Measurements from ENCODE around the gene GAB4.
"Not testable (repeated sequence)": the region's sequence is repeated elsewhere in the genome, so short reads cannot be mapped to it uniquely, and the experiment has no call there.

Gene GAB4

DNA sequence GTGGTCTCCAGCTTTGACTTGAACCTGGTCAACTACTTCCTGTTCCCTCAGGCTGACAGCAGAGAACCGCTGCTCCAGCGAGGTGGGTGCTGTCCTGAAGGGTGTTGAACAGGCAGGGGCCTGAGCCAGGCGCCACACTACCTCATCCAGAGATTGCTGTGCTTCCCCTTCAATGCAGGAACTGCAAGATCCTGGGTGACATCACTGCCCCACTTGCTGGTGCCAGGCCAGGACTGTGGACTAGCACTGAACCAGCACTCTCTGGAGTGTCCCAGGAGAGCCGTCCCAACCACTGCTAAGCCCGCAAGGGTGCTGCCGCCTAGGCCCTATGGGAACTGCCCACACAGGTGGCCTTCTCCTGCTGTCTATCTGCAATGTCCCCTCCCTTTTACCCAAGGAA is 51.7 kb downstream of the GAB4 start:
- DNase-seq: no peak

DNA sequence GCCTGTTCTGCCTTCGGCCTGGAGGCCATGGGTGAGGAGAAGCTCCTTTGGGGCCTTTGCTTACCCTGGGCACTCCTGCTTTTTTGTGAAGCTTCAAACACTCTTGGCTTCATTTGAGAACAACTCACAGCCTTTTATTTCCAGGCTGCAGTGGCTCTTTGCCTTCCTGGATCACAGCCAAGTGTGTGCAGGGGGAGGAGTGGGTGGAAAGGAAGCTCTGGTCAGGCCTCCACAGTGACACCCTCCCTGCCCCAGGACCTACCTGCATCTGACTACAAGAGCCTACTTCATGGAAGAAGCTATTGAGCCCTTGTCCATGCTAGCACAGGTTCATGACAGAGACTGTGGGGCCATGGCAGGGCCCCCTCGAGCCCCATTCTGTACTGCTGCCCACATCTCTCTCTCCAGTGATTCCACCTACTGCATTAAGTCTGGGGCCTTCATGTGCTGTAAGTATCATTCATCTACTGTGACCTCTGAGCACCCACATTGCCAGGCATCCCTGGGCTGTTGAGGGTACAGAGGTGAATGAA is 52.3 kb downstream of the GAB4 start:
- DNase-seq: no peak

DNA sequence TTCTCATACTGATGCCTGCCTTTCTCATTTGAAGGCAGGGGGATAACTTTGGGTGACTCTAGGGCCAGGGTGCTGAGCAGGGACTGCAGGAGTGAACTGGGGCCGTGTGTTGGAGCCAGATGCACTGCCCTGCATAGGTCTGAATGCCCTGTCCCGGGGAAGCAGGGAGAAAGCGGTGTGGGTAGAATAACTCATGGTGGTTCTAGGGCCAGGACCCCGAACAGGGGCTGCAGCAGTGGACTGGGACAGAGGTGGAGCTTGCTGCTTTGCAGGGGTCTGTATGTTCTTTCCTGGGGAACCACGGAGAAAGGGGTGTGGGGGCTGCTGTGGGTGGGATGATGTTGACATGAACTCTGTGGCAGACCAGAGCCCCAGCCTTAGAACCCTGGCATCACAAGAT is 52.9 kb downstream of the GAB4 start:
- DNase-seq: no peak

DNA sequence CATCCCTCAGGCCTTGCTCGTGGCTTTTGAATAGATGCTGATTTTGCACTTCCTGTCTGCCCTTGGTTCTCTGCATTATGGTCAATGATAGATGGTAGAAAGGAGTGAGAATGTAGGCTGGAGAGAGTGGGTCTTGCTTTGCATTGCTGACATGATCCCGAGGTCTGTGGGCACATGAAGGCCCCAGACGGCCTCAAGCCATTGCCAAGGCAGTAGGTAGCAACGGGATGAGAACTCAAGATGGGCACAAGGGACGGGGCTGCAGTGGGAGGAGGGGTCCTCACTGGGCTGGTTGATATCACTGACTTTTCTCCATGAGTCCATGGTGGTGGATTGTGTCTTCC is 54.0 kb downstream of the GAB4 start:
- no peak for DNase-seq

DNA sequence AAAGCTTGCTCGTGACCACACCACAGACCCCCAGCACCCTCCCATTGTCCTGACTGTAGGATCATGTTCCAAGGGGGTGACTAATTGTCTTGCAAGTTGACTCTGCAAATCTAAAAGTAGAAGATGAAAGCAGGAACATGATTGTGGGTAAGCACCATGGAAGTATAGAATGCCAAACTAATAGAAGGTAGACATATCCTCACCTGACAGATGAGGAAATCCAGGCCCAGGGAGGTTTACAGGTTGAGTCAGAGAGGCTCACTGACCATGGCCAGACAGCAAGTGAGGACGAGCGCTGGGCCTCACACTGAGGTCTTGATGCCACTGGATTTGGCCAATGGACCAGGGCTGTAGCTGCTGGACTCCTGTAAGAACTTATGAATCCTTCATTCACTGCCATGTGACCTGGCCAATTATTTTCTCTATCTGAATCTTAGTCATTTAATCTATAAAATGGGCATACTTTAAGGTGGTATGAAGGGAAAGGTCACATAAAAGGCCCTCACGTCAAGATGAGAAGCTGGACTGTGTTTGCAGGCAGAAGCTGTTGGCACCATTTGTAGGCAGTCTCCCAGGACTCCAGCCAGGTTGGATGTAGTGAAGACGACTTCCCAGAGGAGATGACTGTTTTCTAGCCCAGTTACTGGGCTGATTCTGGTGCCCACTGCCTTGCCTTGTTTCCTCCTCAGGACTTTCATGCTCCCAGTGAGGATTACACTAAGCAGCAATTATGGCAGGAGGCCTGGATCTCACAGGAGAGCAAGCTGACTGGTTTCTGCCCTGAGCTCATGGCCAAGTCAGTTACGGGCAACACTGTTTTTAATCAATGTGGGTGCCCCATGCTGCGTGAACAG is 54.6 kb downstream of the GAB4 start:
- DNase-seq: no peak

DNA sequence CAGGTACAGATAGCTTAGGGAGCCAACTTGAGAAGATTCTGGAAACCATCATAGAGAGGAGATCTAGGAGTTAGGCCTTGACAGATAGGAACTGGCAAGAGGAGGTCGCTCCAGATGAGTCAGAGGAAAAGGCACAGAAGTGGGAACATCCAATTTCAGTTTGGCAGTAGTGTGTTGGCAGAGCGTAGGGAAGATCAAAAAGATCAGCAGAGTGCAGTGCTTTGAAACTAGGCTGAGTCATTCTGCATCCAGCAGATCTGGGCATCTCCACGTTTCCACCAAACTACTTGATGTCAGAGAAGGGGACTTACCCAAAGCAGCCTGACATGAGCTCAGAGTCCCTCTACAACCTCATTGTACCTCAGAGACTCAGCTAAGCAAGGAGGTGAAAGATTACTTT is 58.5 kb downstream of the GAB4 start:
- DNase-seq: no peak

DNA sequence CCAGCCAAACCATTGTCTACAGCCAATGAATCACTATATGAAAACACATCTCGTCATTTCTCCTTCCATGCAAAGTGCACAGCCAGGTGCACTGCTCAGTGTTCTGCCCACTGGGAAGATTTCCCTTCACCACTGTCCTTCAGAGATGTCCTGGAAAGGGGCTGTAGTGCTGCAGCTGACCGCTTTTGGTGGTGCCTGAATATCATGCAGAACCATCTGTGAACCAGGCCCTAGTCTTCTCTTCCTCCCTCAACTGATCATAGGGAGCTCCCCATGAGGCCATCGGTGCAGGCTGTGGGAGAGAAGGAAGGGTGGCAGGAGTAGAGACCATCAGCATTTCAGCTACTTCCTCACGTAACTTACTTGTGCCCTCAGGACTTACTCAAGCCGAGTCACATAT is 70.2 kb downstream of the GAB4 start:
- DNase-seq: no peak

DNA sequence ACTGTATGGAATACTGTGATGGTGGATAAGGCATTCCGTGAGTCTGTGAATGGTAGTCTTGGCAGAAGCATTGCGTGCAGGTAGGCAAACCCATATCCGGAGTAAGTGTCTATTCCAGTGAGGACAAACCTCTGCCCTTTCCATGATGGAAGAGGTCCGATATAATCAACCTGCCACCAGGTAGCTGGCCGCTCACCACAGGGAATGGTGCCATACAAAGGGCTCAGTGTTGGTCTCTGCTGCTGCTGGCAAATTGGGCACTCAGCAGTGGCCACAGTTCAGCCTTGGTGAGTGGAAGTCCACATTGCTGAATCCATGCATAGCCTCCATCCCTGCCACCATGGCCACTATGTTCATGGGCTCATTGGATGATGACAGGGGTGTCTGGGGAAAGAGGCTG is 70.8 kb downstream of the GAB4 start:
- DNase-seq: not testable (repeated sequence)

DNA sequence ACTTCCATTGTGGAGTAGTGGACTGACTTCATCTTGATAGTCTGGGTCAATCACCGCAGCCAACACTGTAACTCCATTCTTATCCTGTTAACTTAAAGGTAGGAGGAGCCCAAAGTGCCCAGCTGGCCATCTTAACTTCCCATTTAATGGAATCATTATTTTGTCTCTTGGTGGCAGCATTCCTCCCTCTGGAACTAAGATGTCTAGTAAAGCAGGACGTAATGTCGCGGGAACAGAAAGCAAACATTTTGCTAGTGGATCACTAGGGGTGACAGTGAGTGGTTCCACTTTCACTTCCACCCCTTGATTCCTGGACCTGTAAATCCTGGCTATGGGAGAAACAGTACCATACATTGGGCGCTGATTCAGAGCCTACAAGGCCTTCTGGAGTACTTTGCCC is 71.4 kb downstream of the GAB4 start:
- DNase-seq: no peak

DNA sequence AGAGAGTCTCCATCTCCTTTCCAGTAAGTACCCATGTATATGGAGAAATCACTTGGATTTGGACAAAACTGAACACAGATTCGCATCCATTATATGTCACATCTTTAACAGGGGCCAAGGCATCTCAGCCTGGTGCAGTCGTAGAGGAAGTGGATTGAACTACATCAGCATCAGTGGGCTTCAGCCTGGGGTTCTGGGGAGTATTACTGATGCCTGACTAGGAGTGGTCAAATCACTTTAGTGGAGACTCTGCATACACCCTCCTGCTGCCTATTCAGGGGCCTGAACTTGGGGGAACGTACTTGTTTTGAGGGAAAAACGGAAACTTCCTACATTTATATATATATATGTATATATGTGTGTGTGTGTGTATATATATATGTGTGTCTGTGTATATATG is 72.8 kb downstream of the GAB4 start:
- DNase-seq: no peak

DNA sequence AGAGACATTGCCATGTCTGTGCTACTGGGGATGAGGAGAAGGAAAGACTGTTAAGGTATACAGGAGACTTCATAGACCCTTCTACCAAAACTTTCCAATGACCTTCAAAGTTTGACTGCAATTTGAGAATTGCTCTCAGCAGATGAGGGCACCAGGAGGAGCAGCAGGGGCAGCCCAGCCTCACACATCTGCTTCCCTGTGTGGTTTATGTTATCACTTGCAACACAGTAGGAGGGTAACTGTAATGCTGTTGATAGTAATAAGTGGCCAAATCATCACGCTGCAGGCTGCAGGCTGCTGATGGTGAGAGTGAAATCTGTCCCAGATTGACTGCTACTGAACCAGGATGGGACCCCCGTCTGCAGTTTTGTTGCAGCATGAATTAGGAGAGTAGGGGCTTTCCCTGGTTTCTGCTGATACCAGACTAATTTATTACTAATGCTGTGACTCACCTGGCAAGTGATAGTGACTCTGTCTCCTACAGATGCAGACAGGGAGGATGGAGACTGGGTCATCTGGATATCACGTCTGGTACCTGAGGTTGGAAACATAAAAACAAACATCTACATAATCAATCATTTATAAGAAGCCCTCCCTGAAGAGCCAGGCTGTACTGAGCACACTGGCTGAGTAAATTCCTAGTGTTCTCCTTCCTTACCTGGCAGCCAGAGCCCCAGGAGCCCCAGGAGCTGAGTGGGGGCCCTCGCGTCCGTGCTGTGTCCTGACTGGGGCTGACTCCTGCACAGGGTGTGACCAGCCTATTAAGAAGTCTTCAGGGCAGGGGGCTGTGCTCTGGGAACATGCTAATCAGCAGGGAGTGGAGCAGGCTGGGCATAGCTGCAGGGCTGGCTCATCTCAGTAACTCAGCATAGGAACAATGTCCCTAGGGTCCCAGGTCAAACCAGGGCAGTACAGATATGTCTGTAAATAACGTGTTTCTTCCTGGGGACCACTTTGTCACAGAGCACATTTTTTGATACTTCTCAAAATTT is 74.4 kb downstream of the GAB4 start:
- peak; percentile 62 for DNase-seq

DNA sequence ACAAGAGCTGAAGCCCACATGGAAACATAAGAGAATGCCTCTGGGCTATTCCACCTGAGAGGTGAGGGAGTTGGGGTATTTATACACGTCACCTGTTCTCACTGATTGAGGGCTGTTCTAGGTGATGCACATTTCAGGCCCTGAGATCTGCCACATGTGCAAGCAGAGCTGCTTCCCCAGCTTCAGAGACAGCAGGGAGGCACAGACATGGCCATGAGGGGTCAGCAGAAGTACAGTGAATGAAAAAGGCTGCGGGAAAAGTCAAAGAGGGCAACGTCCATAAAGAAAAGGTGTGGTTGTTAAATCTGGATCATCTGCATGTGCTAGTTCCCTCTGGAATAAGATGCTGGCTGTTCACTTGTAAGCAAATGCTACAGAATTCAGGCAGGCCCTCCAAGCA is 75.4 kb downstream of the GAB4 start:
- DNase-seq: peak; percentile 32

DNA sequence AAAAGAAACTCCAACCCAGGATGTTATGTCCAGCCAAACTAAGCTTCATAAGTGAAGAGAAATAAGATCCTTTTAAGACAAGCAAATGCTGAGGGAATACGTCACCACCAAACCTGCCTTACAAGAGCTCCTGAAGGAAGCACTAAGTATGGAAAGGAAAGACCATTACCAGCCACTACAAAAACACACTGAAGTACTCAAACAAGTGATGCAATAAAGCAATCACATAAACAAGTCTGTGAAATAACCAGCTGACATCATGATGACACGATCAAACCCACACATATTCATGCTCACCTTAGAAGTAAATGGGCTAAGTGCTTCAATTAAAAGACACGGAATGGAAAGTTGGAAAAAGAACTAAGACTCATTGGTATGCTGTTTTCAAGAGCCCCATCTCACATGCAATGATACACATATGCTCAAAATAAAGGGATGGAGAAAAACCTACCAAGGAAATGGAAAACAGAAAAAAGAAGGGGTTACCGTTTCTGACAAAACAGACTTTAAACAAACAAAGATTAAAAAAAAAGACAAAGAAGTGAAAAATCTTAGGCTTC is 82.5 kb downstream of the GAB4 start:
- no peak for DNase-seq

DNA sequence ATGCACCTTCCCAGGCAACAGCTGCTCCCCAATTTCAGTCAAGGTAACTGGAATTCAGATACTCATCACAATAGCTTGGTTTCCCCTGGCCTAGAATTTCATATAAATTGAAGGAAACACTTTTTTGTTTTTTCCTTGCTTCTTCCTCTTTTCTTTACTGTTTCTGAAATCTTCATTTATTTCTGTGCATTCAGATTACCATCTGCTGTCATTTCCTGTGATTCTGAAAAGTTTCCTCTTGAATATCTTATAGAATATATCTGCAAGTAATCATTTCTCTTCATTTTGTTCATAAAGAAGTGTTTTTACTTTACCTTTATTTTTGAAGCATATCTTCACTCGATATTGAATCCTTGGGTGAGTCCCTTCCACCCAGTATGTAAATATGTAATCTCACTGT is 85.3 kb downstream of the GAB4 start:
- DNase-seq: no peak

DNA sequence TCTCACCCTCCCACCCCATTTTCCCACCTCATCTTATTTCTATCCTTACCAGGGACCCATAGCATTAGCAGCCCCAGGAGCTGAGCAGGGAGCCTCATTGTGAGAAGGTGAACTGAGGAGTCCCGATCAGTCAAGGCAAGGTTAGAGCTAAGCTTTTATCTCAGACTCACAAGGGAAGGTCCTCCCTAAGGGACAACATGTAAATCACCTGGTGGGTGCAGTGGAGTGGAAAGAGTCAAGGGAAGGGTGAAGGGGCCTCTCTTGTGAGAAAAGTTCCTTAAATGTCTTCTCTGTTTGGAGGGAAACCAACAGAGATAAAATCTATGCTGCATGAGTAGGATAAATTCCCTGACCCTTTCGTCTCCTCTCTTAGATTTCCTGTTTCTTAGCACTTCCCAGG is 85.9 kb downstream of the GAB4 start:
- DNase-seq: no peak

DNA sequence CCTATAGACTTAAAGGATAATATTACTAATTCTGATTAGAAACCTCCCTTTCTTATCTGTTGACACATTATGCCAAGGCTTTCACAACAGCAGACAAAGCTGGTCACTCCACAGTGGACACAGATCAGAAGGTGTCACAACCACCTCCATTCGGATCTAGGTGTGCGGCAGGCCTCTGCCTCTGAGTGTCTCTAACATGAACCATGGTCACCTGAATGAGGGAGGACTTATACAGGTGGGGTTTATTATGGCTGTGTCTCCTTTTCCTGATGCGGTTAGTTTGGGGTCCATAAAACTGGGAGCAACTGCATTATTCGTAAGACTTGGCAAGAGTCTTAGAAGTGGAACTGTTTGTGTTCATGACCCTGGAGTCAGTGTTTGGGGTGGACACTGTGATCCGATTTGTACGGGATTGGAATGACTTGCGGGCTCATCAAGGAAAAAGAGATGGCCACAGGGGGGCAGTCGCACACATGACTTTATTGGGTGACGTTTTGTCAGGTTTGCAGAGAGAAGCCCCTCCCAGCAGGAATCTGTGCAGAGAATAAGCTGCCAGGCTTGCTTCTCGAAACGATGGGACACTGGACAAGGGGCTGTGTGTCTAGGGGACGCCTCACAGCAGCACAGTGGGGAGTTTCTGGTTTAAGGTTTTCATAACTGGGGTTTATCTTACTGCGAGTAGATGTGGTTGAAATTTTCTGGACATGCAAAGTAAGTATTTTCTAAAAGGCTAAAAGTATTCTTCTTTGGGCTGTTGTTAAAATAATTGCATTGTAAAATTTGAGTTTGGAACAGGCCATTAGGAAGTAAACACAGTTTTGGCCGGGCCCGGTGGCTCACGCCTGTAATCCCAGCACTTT is 90.6 kb downstream of the GAB4 start:
- DNase-seq: peak; percentile 70

DNA sequence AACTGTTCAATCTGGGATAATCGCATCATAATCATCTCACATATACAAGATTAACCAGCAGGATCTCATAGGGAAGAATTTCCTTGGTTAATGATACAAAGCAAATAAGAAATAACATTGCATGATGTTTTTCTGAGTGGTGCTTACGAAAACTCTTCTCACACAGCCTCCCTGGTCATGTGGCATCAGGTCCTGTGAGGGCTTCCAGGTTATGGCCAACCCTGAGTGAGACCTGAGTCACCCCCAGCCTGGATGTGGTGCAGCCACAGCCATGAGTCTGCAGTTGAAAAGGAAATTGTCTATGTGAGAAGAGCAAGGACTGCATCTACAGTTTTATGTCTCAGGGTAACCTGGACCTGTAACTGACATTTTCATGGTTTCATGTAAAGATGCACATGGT is 92.3 kb downstream of the GAB4 start:
- DNase-seq: no peak

DNA sequence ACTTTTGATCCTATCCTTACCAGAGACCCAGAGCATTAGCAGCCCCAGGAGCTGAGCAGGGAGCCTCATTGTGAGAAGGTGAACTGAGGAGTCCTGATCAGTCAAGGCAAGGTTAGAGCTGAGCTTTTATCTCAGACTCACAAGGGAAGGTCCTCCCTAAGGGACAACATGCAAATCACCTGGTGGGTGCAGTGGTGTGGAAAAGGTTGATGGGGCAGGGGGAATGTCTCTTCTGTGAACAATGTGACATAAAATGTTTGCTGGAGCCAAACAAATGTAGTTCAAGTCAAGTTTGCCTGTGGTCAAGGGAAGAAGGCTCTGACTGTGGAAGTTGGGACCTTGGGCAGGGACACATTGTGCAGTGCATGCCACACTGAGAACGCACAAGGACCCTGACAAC is 93.1 kb downstream of the GAB4 start:
- not testable (repeated sequence) for DNase-seq

DNA sequence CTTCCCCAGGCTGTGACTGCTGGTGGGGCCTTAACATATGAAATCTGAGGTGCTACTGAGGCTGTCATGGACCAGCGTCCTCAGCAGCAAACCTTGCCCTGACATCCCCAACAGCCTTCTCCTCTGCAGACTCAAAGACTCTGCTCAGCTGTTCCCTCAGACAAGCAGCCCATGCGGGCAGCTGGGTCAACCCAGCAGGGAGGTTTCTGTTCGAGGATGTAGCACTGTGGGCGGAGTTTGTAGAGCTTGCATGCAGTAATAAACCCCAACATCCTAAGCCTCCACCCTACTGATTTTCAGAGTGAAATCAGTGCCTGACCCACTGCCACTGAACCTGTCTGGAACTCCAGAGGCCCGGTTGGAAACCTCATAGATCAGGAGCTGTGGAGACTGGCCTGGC is 94.0 kb downstream of the GAB4 start:
- DNase-seq: no peak

DNA sequence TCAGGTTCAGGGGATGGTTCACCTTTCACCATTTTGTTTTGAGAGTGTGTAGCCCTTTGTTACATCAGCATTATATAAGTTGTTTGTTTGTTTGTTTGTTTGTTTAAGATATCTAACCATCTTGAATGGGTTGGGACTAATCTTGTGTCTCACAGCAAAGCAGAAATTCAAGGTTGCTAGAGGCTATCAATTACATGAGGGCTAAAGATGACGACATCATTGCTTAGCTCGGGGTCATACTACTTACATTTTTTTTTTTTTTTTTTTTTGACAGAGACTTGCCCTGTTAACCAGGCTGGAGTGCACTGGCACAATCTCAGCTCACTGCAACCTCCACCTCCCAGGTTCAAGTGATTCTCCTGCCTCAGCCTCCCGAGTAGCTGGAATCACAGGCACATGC is 95.7 kb downstream of the GAB4 start:
- DNase-seq: no peak
